ENCODE results near the gene CCNY. TPM values are rescaled to one million over a fixed set of nuclear protein-coding genes. Genes with fewer than 3 reads are reported as not detected.

The CCNY gene
- total RNA-seq, 1 donor from 2014 or later = 27.2 TPM

- no peak for TF ChIP-seq CTCF (conservative IDR thresholded peaks at IDR 0.05; ENCODE audit: low read depth, low read length)
- no peak for DNase-seq (ENCODE audit: low read depth)
- H3K4me3 ChIP-seq (ENCODE audit: low read depth, low read length) = no peak overlapping the region
These were observed 55.0 kb downstream of the CCNY start for GRCh38 chr10:35391153-35391953.

- no peak for DNase-seq (ENCODE audit: low read depth)
- no peak for TF ChIP-seq CTCF (conservative IDR thresholded peaks at IDR 0.05; ENCODE audit: low read depth, low read length)
These were observed 55.6 kb downstream of the CCNY start for GRCh38 chr10:35391954-35392262.

GRCh38 chr10:35392482-35393228 lies 56.3 kb downstream of the CCNY start:
- DNase-seq (ENCODE audit: low read depth) = no peak
- H3K4me3 ChIP-seq (ENCODE audit: low read depth, low read length) = no peak overlapping the region
- TF ChIP-seq CTCF (conservative IDR thresholded peaks at IDR 0.05; ENCODE audit: low read depth, low read length) = no peak

More at GRCh38 chr10:35391954-35392262, 55.6 kb downstream of the CCNY start:
- H3K4me3 ChIP-seq (ENCODE audit: low read depth, low read length) = no peak overlapping the region

- TF ChIP-seq CTCF (conservative IDR thresholded peaks at IDR 0.05; ENCODE audit: low read depth, low read length) = no peak
- no peak overlapping the region for H3K4me3 ChIP-seq (ENCODE audit: low read depth, low read length)
- no peak for DNase-seq (ENCODE audit: low read depth)
These were observed 58.1 kb downstream of the CCNY start for GRCh38 chr10:35394411-35394851.

GRCh38 chr10:35394934-35395333 lies 58.6 kb downstream of the CCNY start:
- no peak for DNase-seq (ENCODE audit: low read depth)
- no peak overlapping the region for H3K4me3 ChIP-seq (ENCODE audit: low read depth, low read length)
- no peak for TF ChIP-seq CTCF (conservative IDR thresholded peaks at IDR 0.05; ENCODE audit: low read depth, low read length)

GRCh38 chr10:35396560-35397434 lies 60.5 kb downstream of the CCNY start:
- DNase-seq (ENCODE audit: low read depth) = no peak
- no peak overlapping the region for H3K4me3 ChIP-seq (ENCODE audit: low read depth, low read length)
- no peak for TF ChIP-seq CTCF (conservative IDR thresholded peaks at IDR 0.05; ENCODE audit: low read depth, low read length)

All from epithelial cell of proximal tubule (primary cell).